Middle frontal gyrus (tissue), 1 donor: ENCODE results near the gene TTLL13.
"Not testable (repeated sequence)": the region's sequence is repeated elsewhere in the genome, so short reads cannot be mapped to it uniquely, and the experiment has no call there.

Experiments
- DNase-seq: peaks from one replicate; pipeline ENCODE4 v3.0.0-alpha.2; 2015; ENCODE audit warnings: low spot score; ENCODE audit errors: extremely low spot score

The TTLL13 gene

GRCh38 chr15:90281637-90282036 is 32.3 kb downstream of the TTLL13 start:
- not testable (repeated sequence) for DNase-seq

GRCh38 chr15:90286678-90287077 is 37.3 kb downstream of the TTLL13 start:
- no peak for DNase-seq

GRCh38 chr15:90287101-90287500 is 37.7 kb downstream of the TTLL13 start:
- DNase-seq = no peak

GRCh38 chr15:90287946-90288345 is 38.6 kb downstream of the TTLL13 start:
- DNase-seq = no peak

- no peak for DNase-seq
Observed at GRCh38 chr15:90291679-90292356, 42.5 kb downstream of the TTLL13 start.

- not testable (repeated sequence) for DNase-seq
Observed at GRCh38 chr15:90293040-90293810, 43.9 kb downstream of the TTLL13 start.

- no peak for DNase-seq
Observed at GRCh38 chr15:90294159-90294558, 44.8 kb downstream of the TTLL13 start.

- no peak for DNase-seq
Observed at GRCh38 chr15:90294601-90295269, 45.4 kb downstream of the TTLL13 start.

GRCh38 chr15:90295270-90295648 is 45.9 kb downstream of the TTLL13 start:
- DNase-seq = no peak

- DNase-seq = not testable (repeated sequence)
Observed at GRCh38 chr15:90296316-90296884, 47.0 kb downstream of the TTLL13 start.

GRCh38 chr15:90297021-90297420 is 47.7 kb downstream of the TTLL13 start:
- no peak for DNase-seq

- no peak for DNase-seq
Observed at GRCh38 chr15:90300541-90300940, 51.2 kb downstream of the TTLL13 start.

GRCh38 chr15:90300988-90301706 is 51.8 kb downstream of the TTLL13 start:
- DNase-seq = no peak

GRCh38 chr15:90301707-90302300 is 52.4 kb downstream of the TTLL13 start:
- no peak for DNase-seq

GRCh38 chr15:90305355-90305754 is 56.0 kb downstream of the TTLL13 start:
- not testable (repeated sequence) for DNase-seq

GRCh38 chr15:90305932-90306331 is 56.6 kb downstream of the TTLL13 start:
- DNase-seq = no peak

- DNase-seq = no peak
Observed at GRCh38 chr15:90306560-90306959, 57.2 kb downstream of the TTLL13 start.

GRCh38 chr15:90307661-90308060 is 58.3 kb downstream of the TTLL13 start:
- DNase-seq = no peak

- no peak for DNase-seq
Observed at GRCh38 chr15:90309020-90309419, 59.7 kb downstream of the TTLL13 start.
